Activated CD8-positive, alpha-beta memory T cell treated with anti-CD3 and anti-CD28 coated beads, Interleukin-2, amount 10 ng/mL, durations not matched to agents 7 days and 5 days (primary cell): ENCODE measurements around the gene TNS3. TPM values are rescaled to one million over a fixed set of nuclear protein-coding genes. Genes with fewer than 3 reads are reported as not detected.

Experiments
- ATAC-seq: fragments of 150-1000 bp; cut with Tn5 transposase; one replicate; pipeline ENCODE4 v1.10.0; 2021; ENCODE audit warnings: moderate library complexity
- CTCF ChIA-PET: fragments of 350-600 bp; sonication (Branson Sonifier 250); formaldehyde crosslinking; loops from one replicate; lab custom pipeline; 2021; ENCODE audit warnings: antibody characterized with exemption; lab: Charles Lee
- DNase-seq: peaks from one replicate; pipeline ENCODE4 v3.0.0-alpha.2; 2020
- H3K27ac Mint-ChIP-seq: one replicate; pipeline ENCODE4 v1.8.0; 2021; ENCODE audit warnings: mild to moderate bottlenecking, mixed read lengths
- H3K27me3 Mint-ChIP-seq: one replicate; pipeline ENCODE4 v1.8.0; 2021; ENCODE audit warnings: mixed read lengths
- H3K36me3 Mint-ChIP-seq: one replicate; pipeline ENCODE4 v1.8.0; 2021; ENCODE audit warnings: mild to moderate bottlenecking, mixed read lengths
- H3K4me1 Mint-ChIP-seq: one replicate; pipeline ENCODE4 v1.8.0; 2021; ENCODE audit warnings: mixed read lengths
- H3K4me3 Mint-ChIP-seq: one replicate; pipeline ENCODE4 v1.8.0; 2021; ENCODE audit warnings: mild to moderate bottlenecking, moderate library complexity, mixed read lengths
- H3K9me3 Mint-ChIP-seq: one replicate; pipeline ENCODE4 v1.8.0; 2022; ENCODE audit warnings: low read depth, mixed read lengths
- total RNA-seq, 2 experiments: library from RNA; stranded (reverse); gene quantifications; one replicate each; pipeline ENCODE4 v1.2.3, GENCODE V29; 2021

TNS3 gene
- total RNA-seq, 2 experiments from 2014 or later: 0.23 to 2.6 TPM

DNA sequence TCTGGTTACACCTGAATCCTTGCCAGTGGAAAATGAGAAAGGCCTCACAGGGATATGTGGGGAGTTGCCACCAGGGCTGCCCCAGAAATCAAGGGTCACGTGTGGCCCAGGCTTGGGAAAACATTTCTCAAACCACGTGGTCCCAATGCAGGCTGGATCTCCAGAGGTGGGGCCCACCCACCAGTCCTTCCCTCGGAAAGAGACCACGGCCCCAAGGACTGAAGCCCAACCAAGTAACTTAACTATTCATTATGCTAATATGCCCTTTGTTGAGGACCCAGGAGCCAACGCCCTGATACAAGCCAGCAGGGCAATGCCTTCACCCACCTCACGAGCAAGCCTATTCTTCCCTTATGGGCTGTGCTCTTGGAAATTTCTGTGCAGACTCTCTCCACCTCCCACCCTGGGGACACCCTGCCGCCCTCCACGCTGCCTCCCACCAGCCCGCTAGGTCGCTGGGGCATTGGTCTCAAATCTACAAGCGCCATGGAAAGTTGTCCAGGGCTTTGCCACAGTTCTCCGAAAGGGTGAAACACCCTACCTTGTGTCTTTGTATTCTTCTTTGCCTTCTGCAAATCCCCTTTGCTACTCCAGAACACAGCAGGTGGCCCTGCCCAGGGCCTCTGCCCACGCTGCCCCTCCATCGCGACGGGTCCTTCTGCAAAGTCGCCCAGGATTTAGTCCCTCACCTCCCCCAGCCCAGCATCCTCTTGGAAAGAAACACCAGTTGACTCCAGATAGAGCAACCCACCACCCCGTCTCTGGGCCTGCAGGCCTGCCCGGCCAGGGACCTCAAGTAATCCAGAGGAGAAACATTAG is 8.8 kb downstream of the TNS3 start:
- Mint-ChIP-seq H3K9me3 (no peaks in the 10 kb centered on the region), H3K27me3 (peaks cover 4% of the 10 kb centered on the region), H3K36me3 (no peaks in the 10 kb centered on the region), H3K27ac (no peak overlapping the region), H3K4me3 (no peak overlapping the region), H3K4me1 (no peaks in the 10 kb centered on the region)
- CTCF ChIA-PET: no interaction called here
- ATAC-seq (no peak), DNase-seq (no peak)

DNA sequence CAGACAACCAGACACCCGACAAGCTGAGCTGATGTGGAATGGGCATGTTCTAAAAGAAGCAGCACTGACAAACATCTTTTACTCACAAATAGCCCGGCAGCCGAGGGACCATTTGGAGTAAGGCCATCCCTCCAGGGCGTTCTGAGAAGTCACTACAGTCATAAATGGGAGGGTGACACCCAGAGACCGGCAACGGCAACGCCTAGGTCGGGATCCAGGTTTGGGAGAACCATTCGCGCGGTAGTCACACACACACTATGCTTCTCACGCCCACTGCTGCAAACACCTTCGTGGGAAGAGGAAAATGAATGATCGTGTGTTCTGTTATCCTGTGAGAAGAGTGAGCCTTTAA is 9.8 kb downstream of the TNS3 start:
- Mint-ChIP-seq H3K27ac (no peak overlapping the region), H3K36me3 (no peaks in the 10 kb centered on the region), H3K9me3 (no peaks in the 10 kb centered on the region), H3K4me3 (no peak overlapping the region), H3K4me1 (no peaks in the 10 kb centered on the region), H3K27me3 (peaks cover 4% of the 10 kb centered on the region)
- DNase-seq: no peak
- no peak for ATAC-seq
- CTCF ChIA-PET: no interaction called here

DNA sequence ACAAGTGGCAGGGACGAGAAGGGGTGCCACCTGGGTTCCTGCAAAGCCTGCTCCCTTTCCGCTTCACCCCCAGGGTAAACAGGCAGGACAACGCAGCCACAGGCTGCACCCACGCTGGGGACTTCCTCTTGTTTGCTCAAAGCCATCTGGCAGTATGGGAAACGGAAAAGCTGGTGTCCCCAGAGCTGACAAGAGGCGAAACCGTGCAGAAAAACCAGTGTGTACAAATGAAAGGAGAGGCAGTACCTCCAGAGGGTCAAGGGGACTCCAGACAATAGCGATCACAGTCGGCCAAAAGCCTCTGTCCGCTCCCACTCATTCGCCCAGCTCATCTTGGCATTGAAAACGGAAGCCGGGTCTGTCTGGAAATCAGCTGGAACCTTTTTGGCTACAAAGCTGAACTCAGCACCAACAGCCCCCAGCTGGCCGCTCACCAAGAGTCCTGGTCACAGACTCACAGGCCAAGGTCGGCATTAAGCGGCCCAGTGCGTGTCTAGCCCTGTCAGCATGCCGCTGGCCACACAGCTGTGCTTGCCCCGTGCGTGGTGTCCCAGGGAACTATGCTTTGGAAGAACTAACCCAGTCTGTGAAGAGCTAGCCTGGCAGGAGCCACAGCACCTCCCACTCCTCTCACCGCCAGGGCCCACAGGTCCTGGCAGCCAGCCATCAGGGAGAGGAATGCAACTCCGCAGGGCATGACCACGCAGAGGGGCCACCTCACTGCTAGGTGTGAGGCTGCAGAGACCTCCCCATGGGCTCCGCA is 10.4 kb downstream of the TNS3 start:
- CTCF ChIA-PET: no interaction called here
- Mint-ChIP-seq H3K27me3 (peaks cover 4% of the 10 kb centered on the region), H3K4me3 (no peak overlapping the region), H3K9me3 (no peaks in the 10 kb centered on the region), H3K27ac (no peak overlapping the region), H3K36me3 (no peaks in the 10 kb centered on the region), H3K4me1 (no peaks in the 10 kb centered on the region)
- ATAC-seq (no peak), DNase-seq (no peak)

DNA sequence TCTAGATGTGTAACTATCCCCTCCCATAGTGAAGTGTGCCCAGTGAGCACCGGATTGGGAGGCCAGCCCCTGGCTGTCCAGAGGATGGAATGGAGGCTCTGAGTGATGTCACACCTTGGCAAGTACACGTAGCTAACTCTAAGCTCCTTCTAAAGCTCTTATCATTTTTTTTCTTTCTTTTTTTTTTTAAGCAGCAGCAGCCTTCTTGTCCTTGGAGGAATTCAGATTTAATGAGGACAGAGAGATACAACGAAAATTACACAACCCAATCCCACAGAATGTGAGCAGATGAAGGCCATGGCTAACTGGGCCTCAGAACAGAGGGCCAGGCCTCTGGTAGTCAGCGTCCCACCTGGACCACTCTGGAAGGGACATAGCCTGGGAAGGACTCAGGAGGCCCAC is 11.3 kb downstream of the TNS3 start:
- Mint-ChIP-seq H3K9me3 (no peaks in the 10 kb centered on the region), H3K4me1 (no peaks in the 10 kb centered on the region), H3K4me3 (no peak overlapping the region), H3K36me3 (no peaks in the 10 kb centered on the region), H3K27ac (no peak overlapping the region), H3K27me3 (peaks cover 4% of the 10 kb centered on the region)
- CTCF ChIA-PET: no interaction called here
- DNase-seq (no peak), ATAC-seq (no peak)

DNA sequence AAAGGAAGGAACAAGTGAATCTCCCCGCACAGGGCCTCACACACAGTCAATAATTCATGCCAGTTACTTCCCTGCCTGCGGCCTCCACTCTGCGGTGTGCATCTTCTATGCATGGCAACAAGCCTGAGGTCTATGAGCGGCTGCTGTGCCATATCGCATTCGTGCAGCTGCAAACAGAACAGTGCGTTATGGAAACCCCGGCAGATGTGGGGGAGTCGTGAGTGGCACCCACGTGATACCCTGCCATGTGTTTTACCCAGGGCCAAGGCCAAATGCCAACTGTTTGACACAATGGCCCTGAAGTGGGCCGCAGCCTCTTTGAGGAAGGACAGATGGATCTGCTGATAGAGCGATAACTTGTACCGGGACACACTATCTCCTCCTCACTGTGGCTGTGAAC is 13.4 kb downstream of the TNS3 start:
- CTCF ChIA-PET: no interaction called here
- no peaks in the 10 kb centered on the region for H3K9me3 Mint-ChIP-seq
- no peak overlapping the region for H3K4me3 Mint-ChIP-seq
- no peak overlapping the region for H3K27ac Mint-ChIP-seq
- DNase-seq (no peak), ATAC-seq (no peak)
- peaks cover 4% of the 10 kb centered on the region for H3K27me3 Mint-ChIP-seq
- no peaks in the 10 kb centered on the region for H3K36me3 Mint-ChIP-seq
- H3K4me1 Mint-ChIP-seq: no peaks in the 10 kb centered on the region

DNA sequence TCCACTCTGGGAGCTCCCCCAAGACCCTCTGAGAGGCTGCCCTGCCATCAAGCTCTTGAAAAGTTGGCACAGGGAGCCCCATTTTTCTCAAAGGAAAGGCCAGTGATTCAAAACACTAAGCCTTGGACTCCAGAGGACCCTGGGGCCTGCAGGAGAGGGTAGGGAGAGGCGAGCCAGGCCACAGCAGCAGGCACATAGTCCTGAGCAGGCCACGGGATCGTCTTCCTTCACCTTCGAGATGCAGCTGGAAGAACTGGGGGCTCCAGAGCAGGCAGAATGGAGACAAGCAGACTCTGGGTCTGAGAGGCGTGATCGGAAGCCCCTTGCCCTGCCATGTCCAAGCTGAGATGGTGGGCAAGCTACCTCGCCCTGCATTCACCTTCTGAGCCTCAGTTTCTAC is 13.9 kb downstream of the TNS3 start:
- no peak overlapping the region for H3K4me3 Mint-ChIP-seq
- no peak for ATAC-seq
- CTCF ChIA-PET: no interaction called here
- H3K9me3 Mint-ChIP-seq: no peaks in the 10 kb centered on the region
- no peaks in the 10 kb centered on the region for H3K36me3 Mint-ChIP-seq
- peaks cover 4% of the 10 kb centered on the region for H3K27me3 Mint-ChIP-seq
- no peak for DNase-seq
- H3K4me1 Mint-ChIP-seq: no peaks in the 10 kb centered on the region
- no peak overlapping the region for H3K27ac Mint-ChIP-seq

DNA sequence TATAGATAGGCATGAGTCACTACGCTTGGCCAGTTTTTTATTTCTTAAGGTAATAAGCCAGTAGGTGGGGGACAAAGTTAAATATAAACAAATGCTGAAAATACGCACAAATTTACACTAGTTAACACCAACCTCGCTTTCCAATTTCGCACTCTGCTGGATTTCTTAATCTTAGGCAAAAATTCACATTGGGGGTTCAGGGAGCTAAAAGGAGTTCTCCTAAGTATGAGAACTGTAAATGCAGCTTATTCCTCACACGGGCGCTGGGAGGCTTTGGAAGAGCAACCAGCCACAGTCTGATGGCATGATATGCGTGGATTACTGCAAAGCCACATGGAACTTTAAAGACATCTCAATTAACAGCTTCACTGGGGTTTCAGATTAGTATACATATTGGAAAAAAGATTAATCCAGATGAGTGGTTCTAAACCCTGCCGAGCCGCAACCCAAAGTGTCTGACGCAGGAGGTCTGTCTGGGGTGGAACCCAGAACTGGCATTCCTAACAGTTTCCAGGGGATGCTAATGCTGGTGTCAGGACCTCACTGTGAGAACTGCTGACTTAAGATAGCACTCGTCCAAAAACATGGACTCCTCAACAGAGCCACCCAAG is 16.2 kb downstream of the TNS3 start:
- H3K4me3 Mint-ChIP-seq: no peak overlapping the region
- H3K27ac Mint-ChIP-seq: no peak overlapping the region
- no peaks in the 10 kb centered on the region for H3K9me3 Mint-ChIP-seq
- CTCF ChIA-PET: no interaction called here
- DNase-seq (no peak), ATAC-seq (no peak)
- no peaks in the 10 kb centered on the region for H3K36me3 Mint-ChIP-seq
- H3K4me1 Mint-ChIP-seq: no peaks in the 10 kb centered on the region
- peaks cover 2% of the 10 kb centered on the region for H3K27me3 Mint-ChIP-seq

DNA sequence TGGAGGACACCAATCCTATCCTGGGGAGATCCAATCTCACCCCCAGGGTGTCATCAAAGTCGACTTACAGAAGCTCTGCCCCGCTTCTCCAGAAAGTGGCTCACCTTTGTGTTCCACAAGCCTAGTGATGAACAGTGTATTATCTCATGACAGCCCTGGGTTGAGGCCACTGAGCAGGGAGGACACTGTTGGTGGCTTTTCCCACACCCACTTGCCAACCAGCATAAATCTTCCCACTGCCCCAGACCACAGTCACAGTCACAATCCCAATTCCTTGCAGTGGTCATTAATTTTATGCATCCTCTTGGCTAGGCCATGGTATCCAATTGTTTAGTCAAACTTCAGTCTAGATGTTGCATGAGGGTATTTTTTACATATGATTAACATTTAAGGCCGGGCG is 18.4 kb downstream of the TNS3 start:
- Mint-ChIP-seq H3K4me3 (no peak overlapping the region), H3K27me3 (no peaks in the 10 kb centered on the region), H3K9me3 (no peaks in the 10 kb centered on the region), H3K4me1 (no peaks in the 10 kb centered on the region), H3K36me3 (no peaks in the 10 kb centered on the region), H3K27ac (no peak overlapping the region)
- ATAC-seq (no peak), DNase-seq (no peak)
- CTCF ChIA-PET: no interaction called here

DNA sequence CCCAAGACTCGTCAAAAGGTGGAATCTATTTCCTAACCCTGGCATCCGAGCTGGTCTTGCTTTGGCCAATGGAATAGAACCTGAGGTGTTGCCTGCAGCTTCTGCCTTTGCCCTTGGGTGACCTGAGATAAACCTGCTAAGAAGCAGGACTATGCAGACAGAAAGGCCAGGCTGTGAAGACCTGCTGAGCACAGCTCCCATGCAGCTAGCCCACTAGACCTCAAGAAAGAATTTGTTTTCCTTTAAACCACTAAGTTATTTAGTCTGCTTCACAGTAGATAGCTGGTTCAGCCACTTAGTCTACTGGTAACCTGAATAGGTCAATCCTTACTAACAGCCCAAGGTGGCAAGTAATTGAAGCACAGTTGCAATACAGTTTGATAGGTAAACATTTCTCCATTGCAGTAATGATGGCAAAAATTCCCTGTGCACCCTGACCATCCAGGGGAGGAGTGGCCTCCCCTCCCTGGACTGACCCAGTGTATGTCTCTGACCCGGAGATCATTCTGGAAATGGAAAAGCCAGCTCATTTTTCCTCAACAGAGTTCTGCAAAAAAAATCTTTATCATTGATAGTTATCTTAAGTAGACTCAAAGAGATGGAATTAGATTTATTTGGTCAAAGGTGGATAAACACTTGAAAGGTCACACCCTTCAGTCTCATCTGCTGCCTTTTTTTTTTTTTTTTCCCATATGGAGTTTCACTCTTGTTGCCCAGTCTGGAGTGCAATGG is 20.0 kb downstream of the TNS3 start:
- Mint-ChIP-seq H3K36me3 (no peaks in the 10 kb centered on the region), H3K9me3 (no peaks in the 10 kb centered on the region), H3K27me3 (no peaks in the 10 kb centered on the region), H3K4me3 (no peak overlapping the region), H3K4me1 (no peaks in the 10 kb centered on the region), H3K27ac (no peak overlapping the region)
- ATAC-seq (no peak), DNase-seq (no peak)
- CTCF ChIA-PET: no interaction called here

DNA sequence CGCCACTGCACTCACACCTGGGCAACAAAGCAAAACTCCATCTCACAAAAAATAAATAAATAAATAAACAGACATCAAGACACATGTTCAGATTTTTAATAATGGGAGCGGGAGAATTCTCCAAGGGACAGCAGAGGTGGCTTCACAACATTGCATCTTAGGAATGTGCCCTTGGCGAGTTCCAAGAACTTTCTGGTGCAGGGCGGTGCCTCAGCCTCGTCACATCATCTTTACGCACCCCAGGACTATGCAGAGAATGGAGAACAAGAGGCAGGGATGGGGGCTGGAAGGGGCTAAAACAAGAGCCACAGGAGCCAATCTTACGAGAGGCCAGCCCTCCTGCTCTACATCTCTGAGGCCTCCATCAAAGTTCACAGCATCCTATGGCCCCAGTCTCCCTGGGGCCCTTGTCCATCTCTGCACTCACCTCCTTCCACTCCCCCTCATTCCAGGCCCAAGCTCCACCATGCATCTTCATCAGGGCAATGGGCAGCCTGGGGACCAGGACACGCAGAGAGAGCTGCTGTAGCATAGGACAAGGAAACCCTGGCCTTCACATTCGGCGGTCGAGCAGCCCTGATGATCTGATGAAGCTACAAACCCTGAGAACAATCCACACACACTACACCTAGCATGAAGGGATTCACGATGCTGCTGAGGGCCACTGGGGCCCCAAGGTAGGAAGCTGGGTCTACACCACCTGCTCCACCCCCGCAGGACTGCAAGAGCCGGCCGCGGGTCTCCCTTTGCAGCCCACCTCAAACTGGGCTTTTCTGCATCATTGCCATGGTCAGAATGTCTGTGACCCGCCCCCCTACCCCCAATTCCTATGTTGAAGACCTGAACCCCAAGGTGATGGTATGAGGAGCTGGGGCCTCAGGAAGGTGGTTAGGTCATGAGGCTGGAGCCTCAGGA is 22.3 kb downstream of the TNS3 start:
- Mint-ChIP-seq H3K36me3 (no peaks in the 10 kb centered on the region), H3K4me3 (no peak overlapping the region), H3K27me3 (no peaks in the 10 kb centered on the region), H3K27ac (no peak overlapping the region), H3K9me3 (no peaks in the 10 kb centered on the region), H3K4me1 (no peaks in the 10 kb centered on the region)
- ATAC-seq: no peak
- CTCF ChIA-PET: no interaction called here
- DNase-seq: no peak

DNA sequence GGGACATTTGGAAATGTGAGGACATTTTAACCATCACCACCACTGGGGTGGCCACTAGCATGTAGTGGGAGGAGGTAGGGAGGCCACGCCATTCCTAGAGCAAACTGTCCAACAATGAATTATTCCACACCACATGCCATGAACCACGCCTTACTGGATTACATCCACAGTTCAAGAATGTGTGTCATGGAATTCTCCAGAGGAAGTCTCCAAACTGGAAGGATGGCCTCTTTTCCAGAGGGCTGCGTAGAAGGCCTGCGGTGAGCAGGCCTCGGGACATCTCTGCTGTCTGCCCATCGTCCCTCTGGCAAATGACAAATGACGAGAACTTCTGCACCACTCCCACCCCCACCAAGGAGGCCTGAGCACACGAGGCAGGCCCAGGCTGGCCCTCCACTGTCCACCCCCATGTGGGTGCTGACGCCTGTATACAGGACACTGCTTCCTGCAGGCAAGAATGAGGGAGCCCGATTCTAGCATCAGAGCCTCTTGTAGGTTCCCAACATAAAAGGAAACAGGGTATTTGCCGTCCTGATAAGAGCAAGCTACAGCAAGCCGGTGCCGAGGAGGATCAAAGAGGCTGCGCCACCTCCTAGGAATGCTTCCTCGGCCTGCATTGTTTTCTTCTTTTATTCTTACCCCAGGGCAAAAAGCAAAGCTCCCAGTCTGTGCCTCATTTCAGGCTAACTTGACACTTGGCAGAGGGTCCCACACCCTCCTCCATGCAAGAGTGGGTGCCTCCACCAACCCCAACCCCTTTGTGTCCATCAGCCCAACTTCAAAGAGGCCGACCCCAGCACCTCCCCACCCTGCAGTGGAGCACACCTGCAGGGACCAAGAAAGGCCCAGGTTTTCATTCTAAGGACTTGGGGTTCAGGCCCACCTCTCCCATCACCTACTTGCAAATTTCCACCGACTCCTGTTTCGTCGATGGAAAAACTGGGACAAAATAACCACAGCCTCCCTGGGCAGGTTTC is 23.9 kb downstream of the TNS3 start:
- CTCF ChIA-PET: no interaction called here
- DNase-seq (no peak), ATAC-seq (no peak)
- H3K36me3 Mint-ChIP-seq: no peaks in the 10 kb centered on the region
- no peak overlapping the region for H3K27ac Mint-ChIP-seq
- no peaks in the 10 kb centered on the region for H3K4me1 Mint-ChIP-seq
- H3K9me3 Mint-ChIP-seq: peaks cover 5% of the 10 kb centered on the region
- H3K4me3 Mint-ChIP-seq: no peak overlapping the region
- H3K27me3 Mint-ChIP-seq: no peaks in the 10 kb centered on the region

DNA sequence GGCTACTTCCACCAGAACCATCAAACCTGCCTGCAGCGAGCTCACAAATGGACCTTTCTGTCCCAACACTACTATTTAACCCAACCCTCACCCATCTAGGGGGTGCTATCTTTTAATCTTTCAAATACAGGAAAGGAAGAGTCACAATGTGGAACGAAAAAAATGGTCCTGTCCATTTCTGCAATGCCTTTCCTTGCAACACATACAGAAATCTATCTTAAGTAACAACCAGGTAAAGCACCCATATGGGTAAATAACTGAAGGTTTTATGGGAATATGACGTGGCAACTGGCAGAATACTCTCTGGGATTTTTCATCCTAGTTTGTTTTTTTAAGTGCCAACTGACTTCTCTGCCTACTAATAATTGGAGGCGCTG is 24.6 kb downstream of the TNS3 start:
- Mint-ChIP-seq H3K27me3 (no peaks in the 10 kb centered on the region), H3K9me3 (peaks cover 5% of the 10 kb centered on the region), H3K36me3 (no peaks in the 10 kb centered on the region), H3K4me3 (no peak overlapping the region), H3K27ac (no peak overlapping the region), H3K4me1 (no peaks in the 10 kb centered on the region)
- no peak for DNase-seq
- CTCF ChIA-PET: no interaction called here
- no peak for ATAC-seq
